Right lobe of liver (tissue), 6 donors: ENCODE results near the gene PLCB1. TPM values are rescaled to one million over a fixed set of nuclear protein-coding genes. Genes with fewer than 3 reads are reported as not detected.

ENCODE experiments used
- ATAC-seq, 4 donors: fragments of 200-7000 bp; cut with Tn5 transposase; one replicate each; pipeline ENCODE4 v1.9.1; 2020; ENCODE audit warnings: mild to moderate bottlenecking in 4 of 4, moderate library complexity in 4 of 4
- DNase-seq, 3 donors: peaks; one replicate each; pipeline ENCODE4 v3.0.0-alpha.2; 2020
- H3K27ac ChIP-seq, 3 donors: fragments of 200-600 bp; one replicate each; pipeline ENCODE4 v1.8.0; 2022
- H3K27me3 ChIP-seq, 2 donors: fragments of 200-600 bp; one replicate each; pipeline ENCODE4 v1.8.0; 2022
- H3K36me3 ChIP-seq, 4 donors: fragments of 200-600 bp; sonication (generic) in 1 of 4; one replicate each; pipeline versions ENCODE4 v1.5.1 to v1.8.0; 2017 to 2022; ENCODE audit warnings: control low read depth in 1 of 4
- H3K4me1 ChIP-seq, 4 donors: fragments of 200-600 bp; sonication (generic) in 1 of 4; one replicate each; pipeline versions ENCODE4 v1.5.1 to v1.8.0; 2017 to 2022; ENCODE audit warnings: control low read depth in 1 of 4
- H3K4me3 ChIP-seq, 3 donors: fragments of 200-600 bp; one replicate each; pipeline ENCODE4 v1.8.0; 2022
- H3K9me3 ChIP-seq, 4 donors: fragments of 200-600 bp; sonication (generic) in 1 of 4; one replicate each; pipeline versions ENCODE4 v1.5.1 to v1.8.0; 2017 to 2022; ENCODE audit warnings: control low read depth in 1 of 4
- CTCF ChIP-seq, 4 donors: fragments of 200-600 bp in 3 of 4; fragments of 450-650 bp in 1 of 4; IDR thresholded peaks; one replicate each; pipeline versions ENCODE4 v1.5.1 to v1.8.0; 2016 to 2022; ENCODE audit warnings: antibody characterized with exemption in 4 of 4, mild to moderate bottlenecking in 2 of 4
- POLR2A ChIP-seq: fragments of 450-650 bp; IDR thresholded peaks from one replicate; pipeline ENCODE4 v1.6.1; 2017; ENCODE audit warnings: antibody characterized with exemption, mild to moderate bottlenecking
- WGBS: methylation state at CpG from one replicate; pipeline ENCODE4 v1.1.6; 2018; ENCODE audit warnings: low coverage, low lambda C conversion rate; ENCODE audit not compliant: insufficient coverage; ENCODE audit errors: missing lambda C conversion rate; 5-methylcytosine and 5-hydroxymethylcytosine counted together
- intact Hi-C, 2 donors: fragments of 100-400 bp; cut with DNase I; formaldehyde crosslinking; loops; one replicate each; pipeline versions ENCODE4 v1.11.2 to v1.14.1; 2022
- total RNA-seq, 6 experiments: library from RNA; depleted of rRNA in 2 of 6; stranded (reverse); fragments of >200 nt in 2 of 6; fragmentation: NEBNext Ultra II Directional in 3 of 6; extraction: Animal tissue kit (Norgen Biotek cat#: 25700) in 3 of 6; gene quantifications; one replicate each; pipeline versions ENCODE4 v1.1.0 to v1.2.4, GENCODE V29; 2016 to 2023
- donor health status: DM: no; HTN: yes; CAD: no.
- donor health status: DM: no; HTN: no; CAD: no.
- donor health status: DM: no; HTN: no; CAD: no.
- donor health status: DM: no; HTN: yes; CAD: no.
- donor health status: DM: no; HTN: yes; CAD: no.

PLCB1 gene
- total RNA-seq, 6 experiments from 2014 or later, result 5.0 to 9.9 (median 5.7) TPM

- H3K4me3 ChIP-seq, result no peak overlapping the region
- WGBS, result 77% methylated on average over 1 of the region's 1 CpG
- H3K9me3 ChIP-seq, result no peaks in the 10 kb centered on the region
- intact Hi-C loops, result no loop called here
- ATAC-seq (no peak), DNase-seq (no peak)
- no peaks in the 10 kb centered on the region for H3K4me1 ChIP-seq
- no peak overlapping the region for H3K27ac ChIP-seq
- no peaks in the 10 kb centered on the region for H3K36me3 ChIP-seq
- TF ChIP-seq CTCF (IDR thresholded peaks at IDR 0.05), result no peak
- no peak for TF ChIP-seq POLR2A
- no peaks in the 10 kb centered on the region for H3K27me3 ChIP-seq
These were observed 476.4 kb downstream of the PLCB1 start for GRCh38 chr20:8608470-8608869.

DNA sequence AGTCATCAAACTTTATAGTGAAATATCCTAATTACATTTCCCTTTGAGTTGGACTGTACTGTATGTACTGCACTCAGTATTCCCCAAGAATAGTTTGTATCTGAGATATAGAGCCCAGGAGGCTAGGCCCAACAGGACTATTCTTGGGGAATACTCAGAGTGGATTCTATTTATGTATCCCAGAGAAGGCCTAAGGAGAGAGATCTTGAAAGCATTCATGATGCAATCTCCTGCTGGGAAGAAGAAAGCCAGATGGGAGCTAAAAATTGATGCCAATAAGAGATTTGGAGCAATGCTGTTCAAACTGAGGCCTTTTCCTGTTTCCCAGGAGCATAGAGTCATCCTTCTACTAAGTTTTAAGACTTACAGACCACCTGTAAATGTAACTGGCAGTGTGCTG lies 484.7 kb downstream of the PLCB1 start:
- H3K36me3 ChIP-seq, result no peaks in the 10 kb centered on the region
- intact Hi-C loops, result no loop called here
- H3K4me3 ChIP-seq, result no peak overlapping the region
- no peaks in the 10 kb centered on the region for H3K27me3 ChIP-seq
- H3K27ac ChIP-seq, result no peak overlapping the region
- no peak for DNase-seq
- no peak for ATAC-seq
- TF ChIP-seq POLR2A, result no peak
- no peak for TF ChIP-seq CTCF (IDR thresholded peaks at IDR 0.05)
- H3K4me1 ChIP-seq, result no peaks in the 10 kb centered on the region
- H3K9me3 ChIP-seq, result no peaks in the 10 kb centered on the region

DNA sequence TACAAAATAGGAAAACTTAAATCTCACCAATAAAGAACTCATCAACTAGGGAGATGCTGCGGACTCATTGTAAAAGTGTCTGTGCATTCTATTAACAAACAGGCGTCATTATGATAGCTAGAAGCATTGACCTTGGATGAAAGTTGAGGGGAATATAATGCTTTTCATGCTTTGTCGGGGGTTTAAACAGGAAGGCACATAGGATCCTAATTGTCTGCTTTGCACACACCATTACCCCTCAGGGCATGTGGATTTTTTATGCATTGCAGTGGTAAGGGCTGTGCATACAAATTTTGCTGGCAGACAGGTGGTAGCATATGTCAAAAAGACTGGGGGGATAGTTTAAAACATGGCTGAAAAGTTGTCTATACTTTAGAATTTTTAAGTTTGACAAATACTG lies 488.9 kb downstream of the PLCB1 start:
- TF ChIP-seq POLR2A (no peak), CTCF (IDR thresholded peaks at IDR 0.05) (no peak)
- no peaks in the 10 kb centered on the region for H3K4me1 ChIP-seq
- H3K4me3 ChIP-seq, result no peak overlapping the region
- no peak overlapping the region for H3K27ac ChIP-seq
- DNase-seq, result no peak
- intact Hi-C loops, result no loop called here
- no peak for ATAC-seq
- H3K27me3 ChIP-seq, result no peaks in the 10 kb centered on the region
- WGBS, result 81% methylated on average over 3 of the region's 3 CpGs
- H3K36me3 ChIP-seq, result no peaks in the 10 kb centered on the region
- H3K9me3 ChIP-seq, result no peaks in the 10 kb centered on the region

- H3K27ac ChIP-seq, result no peak overlapping the region
- no peaks in the 10 kb centered on the region for H3K9me3 ChIP-seq
- TF ChIP-seq CTCF (IDR thresholded peaks at IDR 0.05) (no peak), POLR2A (no peak)
- no peaks in the 10 kb centered on the region for H3K36me3 ChIP-seq
- WGBS, result 57% methylated on average over 3 of the region's 3 CpGs
- no peaks in the 10 kb centered on the region for H3K4me1 ChIP-seq
- H3K4me3 ChIP-seq, result no peak overlapping the region
- ATAC-seq (no peak), DNase-seq (no peak)
- no peaks in the 10 kb centered on the region for H3K27me3 ChIP-seq
- intact Hi-C loops, result no loop called here
These were observed 492.0 kb downstream of the PLCB1 start for GRCh38 chr20:8624046-8624445.

- Histone ChIP-seq H3K4me3 (no peak overlapping the region), H3K36me3 (no peaks in the 10 kb centered on the region), H3K4me1 (no peaks in the 10 kb centered on the region), H3K9me3 (no peaks in the 10 kb centered on the region), H3K27me3 (no peaks in the 10 kb centered on the region), H3K27ac (no peak overlapping the region)
- ATAC-seq, result no peak
- intact Hi-C loops, result no loop called here
- no peak for DNase-seq
- TF ChIP-seq CTCF (IDR thresholded peaks at IDR 0.05) (no peak), POLR2A (no peak)
These were observed 492.6 kb downstream of the PLCB1 start for GRCh38 chr20:8624616-8625015.
